GM12892 (cell line): Measurements from ENCODE around the gene FER.

Source experiments
- POLR2A ChIP-seq: IDR thresholded peaks from 2 replicates; pipeline ENCODE4 v1.6.1; 2011; ENCODE audit warnings: low read depth, low read length, control low read depth
- POLR2AphosphoS5 ChIP-seq: IDR thresholded peaks from 2 replicates; pipeline ENCODE4 v1.6.1; 2011; ENCODE audit warnings: low read depth, low read length, control low read depth

DNA sequence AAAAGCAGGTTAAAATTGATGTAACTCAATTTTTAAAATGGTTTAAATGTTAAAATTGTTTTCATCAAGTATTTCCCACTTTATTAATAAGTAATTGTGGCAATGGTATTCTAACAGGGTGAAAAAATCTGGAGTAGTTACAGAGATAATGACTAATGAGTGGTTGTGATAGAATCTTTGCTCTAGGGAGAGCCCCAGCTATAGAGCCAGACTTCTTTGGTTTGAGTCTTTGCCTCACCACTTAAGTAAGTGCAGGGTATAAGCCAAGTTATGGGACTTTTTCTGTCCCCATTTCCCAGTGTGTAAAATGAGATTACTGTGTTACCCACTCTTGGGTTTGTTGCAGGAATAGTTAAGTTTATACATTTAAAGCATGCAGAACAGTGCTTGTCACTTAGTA, 158.1 kb downstream of the FER start:
- TF ChIP-seq POLR2AphosphoS5 (no peak), POLR2A (no peak)
